CD14-positive monocyte (primary cell): ENCODE data around the gene RGS7. TPM values are rescaled to one million over a fixed set of nuclear protein-coding genes. Genes with fewer than 3 reads are reported as not detected.
"Not testable (repeated sequence)": the region's sequence is repeated elsewhere in the genome, so short reads cannot be mapped to it uniquely, and the experiment has no call there.

Experiments
- DNase-seq, 3 donors: peaks; one replicate each; pipeline ENCODE4 v3.0.0-alpha.2; 2011 to 2022
- H2AFZ ChIP-seq: 2 replicates; pipeline ENCODE4 v1.6.0; 2012; ENCODE audit warnings: mild to moderate bottlenecking, low read depth, low read length, inconsistent platforms; ENCODE audit not compliant: insufficient read depth, poor library complexity, severe bottlenecking
- H3K27ac ChIP-seq, 2 donors: 1 replicate in 1 of 2; 2 replicates in 1 of 2; pipeline ENCODE4 v1.5.1; 2012 to 2013; ENCODE audit warnings: low read length in 2 of 2, control low read depth in 1 of 2, inconsistent platforms in 1 of 2, low read depth in 1 of 2, mild to moderate bottlenecking in 1 of 2
- H3K27me3 ChIP-seq, 2 donors: one replicate each; pipeline versions ENCODE4 v1.6.0 to v1.6.1; 2011 to 2013; ENCODE audit warnings: low read length in 2 of 2; ENCODE audit not compliant: control insufficient read depth in 2 of 2, insufficient read depth in 2 of 2
- H3K36me3 ChIP-seq, 2 donors: replicated peaks in 1 of 2; 1 replicate in 1 of 2; 2 replicates in 1 of 2; pipeline versions ENCODE4 v1.5.1 to v1.6.1; 2012 to 2013; ENCODE audit warnings: low read length in 2 of 2, control low read depth in 1 of 2, inconsistent platforms in 1 of 2, mild to moderate bottlenecking in 1 of 2; ENCODE audit not compliant: insufficient read depth in 2 of 2, control insufficient read depth in 1 of 2
- H3K4me1 ChIP-seq, 2 donors: 1 replicate in 1 of 2; 2 replicates in 1 of 2; pipeline versions ENCODE4 v1.5.1 to v1.6.1; 2012 to 2013; ENCODE audit warnings: low read length in 2 of 2, control low read depth in 1 of 2, inconsistent platforms in 1 of 2, mild to moderate bottlenecking in 1 of 2, moderate library complexity in 1 of 2; ENCODE audit not compliant: insufficient read depth in 2 of 2, control insufficient read depth in 1 of 2
- H3K4me2 ChIP-seq: replicated peaks from 2 replicates; pipeline ENCODE3; 2012; ENCODE audit warnings: low read length, moderate library complexity, mild to moderate bottlenecking; ENCODE audit not compliant: poor library complexity, severe bottlenecking; ENCODE audit errors: extremely low read depth
- H3K4me3 ChIP-seq, 3 experiments: fragments of 200-600 bp in 1 of 3; sonication (generic) in 1 of 3; replicated peaks in 1 of 3; 1 replicate in 2 of 3; 2 replicates in 1 of 3; pipeline ENCODE4 v1.5.1; 2011 to 2013; ENCODE audit warnings: low read length in 3 of 3, mild to moderate bottlenecking in 3 of 3, control low read depth in 2 of 3, low read depth in 2 of 3, inconsistent platforms in 1 of 3, moderate library complexity in 1 of 3
- H3K79me2 ChIP-seq: 2 replicates; pipeline ENCODE4 v1.6.0; 2012; ENCODE audit warnings: mild to moderate bottlenecking, control low read depth, inconsistent platforms, low read length, moderate library complexity; ENCODE audit not compliant: insufficient read depth
- H3K9ac ChIP-seq: 2 replicates; pipeline ENCODE4 v1.6.0; 2017; ENCODE audit warnings: low read length, mild to moderate bottlenecking; ENCODE audit not compliant: insufficient read depth, poor library complexity, severe bottlenecking
- H3K9me3 ChIP-seq, 2 donors: replicated peaks in 1 of 2; 1 replicate in 1 of 2; 2 replicates in 1 of 2; pipeline versions ENCODE4 v1.5.1 to v1.6.1; 2012 to 2013; ENCODE audit warnings: low read length in 2 of 2, control low read depth in 1 of 2; ENCODE audit not compliant: control insufficient read depth in 1 of 2, insufficient read depth in 1 of 2
- H4K20me1 ChIP-seq: 2 replicates; pipeline ENCODE4 v1.6.0; 2012; ENCODE audit warnings: mild to moderate bottlenecking, low read length, control low read depth, moderate library complexity; ENCODE audit not compliant: insufficient read depth
- H3K27ac Mint-ChIP-seq, 7 donors: one replicate each; pipeline ENCODE4 v1.8.0; 2020; ENCODE audit warnings: mild to moderate bottlenecking in 7 of 7, mixed read lengths in 7 of 7, moderate library complexity in 6 of 7, inconsistent platforms in 2 of 7
- H3K27me3 Mint-ChIP-seq, 3 donors: one replicate each; pipeline ENCODE4 v1.8.0; 2021 to 2022; ENCODE audit warnings: low read depth in 3 of 3, mild to moderate bottlenecking in 3 of 3, mixed read lengths in 3 of 3, moderate library complexity in 3 of 3, inconsistent platforms in 1 of 3
- H3K36me3 Mint-ChIP-seq, 2 donors: one replicate each; pipeline ENCODE4 v1.8.0; 2020; ENCODE audit warnings: mixed read lengths in 2 of 2, inconsistent platforms in 1 of 2, mild to moderate bottlenecking in 1 of 2
- H3K4me1 Mint-ChIP-seq: one replicate; pipeline ENCODE4 v1.8.0; 2020; ENCODE audit warnings: mild to moderate bottlenecking, mixed read lengths
- H3K4me3 Mint-ChIP-seq, 2 donors: one replicate each; pipeline ENCODE4 v1.8.0; 2020; ENCODE audit warnings: mild to moderate bottlenecking in 2 of 2, mixed read lengths in 2 of 2, moderate library complexity in 1 of 2
- H3K9me3 Mint-ChIP-seq, 7 donors: one replicate each; pipeline ENCODE4 v1.8.0; 2020 to 2022; ENCODE audit warnings: mixed read lengths in 7 of 7, mild to moderate bottlenecking in 6 of 7, moderate library complexity in 6 of 7, inconsistent platforms in 2 of 7
- WGBS: methylation state at CpG from one replicate; pipeline ENCODE4 v1.1.5; 2013; ENCODE audit warnings: missing lambda C conversion rate; ENCODE audit not compliant: insufficient coverage; 5-methylcytosine and 5-hydroxymethylcytosine counted together
- intact Hi-C, 2 donors: fragments of 100-400 bp; cut with micrococcal nuclease; formaldehyde crosslinking; loops; one replicate each; pipeline versions ENCODE4 v1.15.0 to v1.15.1; 2023
- polyA plus RNA-seq, 3 donors: library from polyadenylated mRNA; depleted of rRNA in 1 of 3; unstranded in 2 of 3; stranded (reverse) in 1 of 3; fragments of 300-500 nt in 2 of 3; fragments of >200 nt in 1 of 3; fragmentation: Illumina TruSeq in 2 of 3; gene quantifications; 1 replicate in 2 of 3; 2 replicates in 1 of 3; pipeline ENCODE4 v1.2.3, GENCODE V29; 2012 to 2021
- TF ChIP-seq, protein P1 (sequence below): fragments of 200-600 bp; IDR thresholded peaks from one replicate; pipeline ENCODE4 v1.8.0; 2022; ENCODE audit warnings: antibody characterized with exemption, mild to moderate bottlenecking

RGS7 gene
- polyA plus RNA-seq, 3 donors: not detected

DNA sequence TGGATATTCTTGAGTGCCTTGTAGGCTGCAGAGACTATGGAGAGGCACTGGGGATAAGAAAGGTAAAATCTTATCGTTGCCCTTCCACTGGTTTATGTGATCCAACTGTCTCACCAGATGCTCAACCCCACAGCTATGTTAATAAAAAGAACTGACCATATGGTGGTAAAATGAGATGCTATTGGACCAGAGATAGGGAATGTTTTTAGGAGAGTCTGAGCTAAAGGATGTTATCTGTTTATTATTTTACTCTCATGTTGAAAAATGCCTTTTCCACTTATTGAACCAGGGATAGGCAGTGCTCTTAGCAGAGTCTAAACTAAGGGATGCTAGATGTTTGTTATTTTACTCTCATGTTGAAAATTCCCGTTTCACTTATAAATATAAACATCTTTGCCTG is 572.2 kb downstream of the RGS7 start:
- no peak overlapping the region for H3K27ac Mint-ChIP-seq
- Histone ChIP-seq H4K20me1 (no peaks in the 10 kb centered on the region), H2AFZ (no peak overlapping the region), H3K79me2 (no peaks in the 10 kb centered on the region), H3K4me1 (no peaks in the 10 kb centered on the region), H3K4me2 (no peak overlapping the region), H3K27me3 (no peaks in the 10 kb centered on the region), H3K4me3 (no peak overlapping the region), H3K27ac (no peak overlapping the region), H3K9ac (no peak overlapping the region), H3K9me3 (no peaks in the 10 kb centered on the region), H3K36me3 (no peaks in the 10 kb centered on the region)
- intact Hi-C loops: no loop called here
- no peaks in the 10 kb centered on the region for H3K27me3 Mint-ChIP-seq
- H3K4me3 Mint-ChIP-seq: no peak overlapping the region
- TF ChIP-seq, protein P1, sequence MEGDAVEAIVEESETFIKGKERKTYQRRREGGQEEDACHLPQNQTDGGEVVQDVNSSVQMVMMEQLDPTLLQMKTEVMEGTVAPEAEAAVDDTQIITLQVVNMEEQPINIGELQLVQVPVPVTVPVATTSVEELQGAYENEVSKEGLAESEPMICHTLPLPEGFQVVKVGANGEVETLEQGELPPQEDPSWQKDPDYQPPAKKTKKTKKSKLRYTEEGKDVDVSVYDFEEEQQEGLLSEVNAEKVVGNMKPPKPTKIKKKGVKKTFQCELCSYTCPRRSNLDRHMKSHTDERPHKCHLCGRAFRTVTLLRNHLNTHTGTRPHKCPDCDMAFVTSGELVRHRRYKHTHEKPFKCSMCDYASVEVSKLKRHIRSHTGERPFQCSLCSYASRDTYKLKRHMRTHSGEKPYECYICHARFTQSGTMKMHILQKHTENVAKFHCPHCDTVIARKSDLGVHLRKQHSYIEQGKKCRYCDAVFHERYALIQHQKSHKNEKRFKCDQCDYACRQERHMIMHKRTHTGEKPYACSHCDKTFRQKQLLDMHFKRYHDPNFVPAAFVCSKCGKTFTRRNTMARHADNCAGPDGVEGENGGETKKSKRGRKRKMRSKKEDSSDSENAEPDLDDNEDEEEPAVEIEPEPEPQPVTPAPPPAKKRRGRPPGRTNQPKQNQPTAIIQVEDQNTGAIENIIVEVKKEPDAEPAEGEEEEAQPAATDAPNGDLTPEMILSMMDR: no peak
- peaks cover 0 to 10% (median 2%) of the 10 kb centered on the region in 7 donors for H3K9me3 Mint-ChIP-seq
- no peaks in the 10 kb centered on the region for H3K4me1 Mint-ChIP-seq
- WGBS: no CpG with 5 or more reads among the region's 2 CpGs
- no peaks in the 10 kb centered on the region for H3K36me3 Mint-ChIP-seq
- no peak for DNase-seq

DNA sequence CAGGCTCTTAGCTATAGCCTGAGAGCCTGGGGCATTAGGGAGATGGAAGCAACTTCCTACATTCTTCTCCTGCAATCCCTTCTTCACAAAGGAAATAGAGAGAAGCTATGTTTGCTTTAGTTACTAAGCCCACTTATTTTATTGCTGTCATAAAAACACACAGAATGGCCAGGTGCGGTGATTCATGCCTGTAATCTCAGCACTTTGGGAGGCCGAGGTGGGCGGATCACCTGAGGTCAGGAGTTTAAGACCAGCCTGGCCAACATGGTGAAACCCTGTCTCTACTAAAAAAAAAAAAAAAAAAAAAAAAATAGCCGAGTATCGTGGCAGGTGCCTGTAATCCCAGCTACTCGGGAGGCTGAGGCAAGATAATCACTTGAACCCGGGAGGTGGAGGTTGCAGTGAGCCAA is 573.3 kb downstream of the RGS7 start:
- H3K4me1 ChIP-seq, H3K4me3 ChIP-seq, H3K36me3 ChIP-seq, intact Hi-C loops, H3K79me2 ChIP-seq, H3K27me3 ChIP-seq, H3K4me1 Mint-ChIP-seq, H2AFZ ChIP-seq, H3K36me3 Mint-ChIP-seq, H3K4me2 ChIP-seq, H3K27ac ChIP-seq, H4K20me1 ChIP-seq, H3K4me3 Mint-ChIP-seq, H3K27me3 Mint-ChIP-seq, H3K27ac Mint-ChIP-seq, H3K9me3 ChIP-seq, DNase-seq, H3K9ac ChIP-seq: not testable (repeated sequence)
- peaks cover 0 to 10% (median 2%) of the 10 kb centered on the region in 7 donors for H3K9me3 Mint-ChIP-seq
- WGBS: no CpG with 5 or more reads among the region's 7 CpGs
